ENCODE results near the gene VPS8. TPM values are rescaled to one million over a fixed set of nuclear protein-coding genes. Genes with fewer than 3 reads are reported as not detected.

Gene VPS8
- total and polyA plus RNA-seq, 4 donors: 4.2 to 34.9 (median 22.9) TPM

DNA sequence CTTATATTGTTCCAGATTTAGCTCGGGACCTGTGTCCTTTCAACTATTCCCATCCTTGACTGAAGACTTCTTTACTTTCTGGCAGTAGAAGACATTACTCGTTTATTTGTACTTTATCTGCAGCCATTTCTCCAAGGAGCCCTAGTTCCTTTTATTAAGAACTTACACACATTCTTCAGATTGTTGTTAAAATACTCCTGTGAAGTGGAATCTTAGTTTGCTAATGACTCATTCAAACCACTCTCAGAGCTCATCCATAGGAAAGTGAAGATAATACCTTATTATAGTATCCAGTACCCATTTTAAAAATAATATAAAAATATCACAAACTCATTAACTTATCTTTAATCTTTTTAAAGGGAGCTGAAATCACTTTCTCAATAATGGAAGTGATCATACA lies 277.4 kb downstream of the VPS8 start:
- H3K9me3 ChIP-seq (ENCODE audit: control insufficient read depth in 4 of 4, low read length in 3 of 4): no peaks in the 10 kb centered on the region
- WGBS: 86% methylated on average over 2 of the region's 2 CpGs
- H3K27ac ChIP-seq (ENCODE audit: low read depth in 1 of 2, low read length in 2 of 2): no peak overlapping the region
- H3K36me3 ChIP-seq (ENCODE audit: control insufficient read depth in 4 of 4, insufficient read depth in 3 of 4, low read depth in 1 of 4, low read length in 3 of 4): no peaks in the 10 kb centered on the region
- no peaks in the 10 kb centered on the region for H3K27me3 ChIP-seq (ENCODE audit: control insufficient read depth in 4 of 4, insufficient read depth in 4 of 4, low read length in 3 of 4)
- no peak overlapping the region for H3K9ac ChIP-seq (ENCODE audit: low read depth in 1 of 2, low read length in 2 of 2)
- DNase-seq (ENCODE audit: low spot score): no peak
- H3K4me3 ChIP-seq (ENCODE audit: low read depth in 1 of 3, low read length in 3 of 3): no peak overlapping the region
- H3K4me1 ChIP-seq (ENCODE audit: control insufficient read depth in 4 of 4, insufficient read depth in 4 of 4, low read length in 3 of 4): no peaks in the 10 kb centered on the region
- no peak for TF ChIP-seq TAF1 (conservative IDR thresholded peaks at IDR 0.05)

DNA sequence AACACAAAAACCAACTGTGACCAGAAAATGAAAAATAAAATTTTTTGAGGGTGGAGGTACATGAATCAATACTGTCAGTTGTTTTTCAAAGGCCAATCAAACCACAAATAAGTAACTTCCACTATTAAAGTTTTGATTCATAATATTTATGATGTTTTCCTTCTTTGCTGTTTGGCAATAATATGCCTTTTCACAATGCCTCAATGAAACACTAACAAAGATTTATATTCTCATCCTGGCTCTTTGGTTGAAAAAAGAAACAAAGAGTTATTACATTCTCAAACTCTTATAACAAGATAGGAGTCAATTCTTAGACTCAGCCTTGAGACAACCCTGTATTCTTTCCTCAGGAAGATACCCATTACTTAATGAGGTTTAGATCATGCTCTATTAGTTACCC lies 277.8 kb downstream of the VPS8 start:
- Histone ChIP-seq H3K36me3 (ENCODE audit: control insufficient read depth in 4 of 4, insufficient read depth in 3 of 4, low read depth in 1 of 4, low read length in 3 of 4) (no peaks in the 10 kb centered on the region), H3K4me3 (ENCODE audit: low read depth in 1 of 3, low read length in 3 of 3) (no peak overlapping the region), H3K27me3 (ENCODE audit: control insufficient read depth in 4 of 4, insufficient read depth in 4 of 4, low read length in 3 of 4) (no peaks in the 10 kb centered on the region), H3K9ac (ENCODE audit: low read depth in 1 of 2, low read length in 2 of 2) (no peak overlapping the region), H3K9me3 (ENCODE audit: control insufficient read depth in 4 of 4, low read length in 3 of 4) (no peaks in the 10 kb centered on the region), H3K4me1 (ENCODE audit: control insufficient read depth in 4 of 4, insufficient read depth in 4 of 4, low read length in 3 of 4) (no peaks in the 10 kb centered on the region), H3K27ac (ENCODE audit: low read depth in 1 of 2, low read length in 2 of 2) (no peak overlapping the region)
- DNase-seq (ENCODE audit: low spot score): no peak
- no peak for TF ChIP-seq RXRA (IDR thresholded peaks at IDR 0.05)
- no peak for TF ChIP-seq HNF4A (conservative IDR thresholded peaks at IDR 0.05)
- TF ChIP-seq TAF1 (conservative IDR thresholded peaks at IDR 0.05): no peak

DNA sequence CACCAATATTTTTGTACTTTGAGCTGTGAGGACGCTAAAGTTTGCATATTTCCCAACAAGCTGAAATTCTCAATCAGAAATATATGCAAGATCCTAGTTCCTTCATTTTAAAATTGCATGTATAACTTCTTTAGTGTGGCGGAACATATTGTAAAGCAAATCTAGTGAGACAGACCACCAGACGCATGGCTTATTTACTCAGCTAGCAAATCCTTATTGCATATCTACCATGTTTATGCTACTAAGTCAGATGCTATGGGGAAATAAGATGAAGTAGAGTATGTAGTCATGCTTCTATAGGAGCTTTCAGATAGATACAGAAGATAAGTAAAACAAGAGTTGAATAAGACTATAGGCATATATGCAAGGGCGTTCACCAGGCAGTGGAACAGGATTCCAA lies 278.8 kb downstream of the VPS8 start:
- H3K27me3 ChIP-seq (ENCODE audit: control insufficient read depth in 4 of 4, insufficient read depth in 4 of 4, low read length in 3 of 4): no peaks in the 10 kb centered on the region
- no peak overlapping the region for H3K27ac ChIP-seq (ENCODE audit: low read depth in 1 of 2, low read length in 2 of 2)
- no peak overlapping the region for H3K9ac ChIP-seq (ENCODE audit: low read depth in 1 of 2, low read length in 2 of 2)
- H3K36me3 ChIP-seq (ENCODE audit: control insufficient read depth in 4 of 4, insufficient read depth in 3 of 4, low read depth in 1 of 4, low read length in 3 of 4): no peaks in the 10 kb centered on the region
- H3K9me3 ChIP-seq (ENCODE audit: control insufficient read depth in 4 of 4, low read length in 3 of 4): no peaks in the 10 kb centered on the region
- no peak overlapping the region for H3K4me3 ChIP-seq (ENCODE audit: low read depth in 1 of 3, low read length in 3 of 3)
- WGBS: 84% methylated on average over 4 of the region's 4 CpGs
- no peaks in the 10 kb centered on the region for H3K4me1 ChIP-seq (ENCODE audit: control insufficient read depth in 4 of 4, insufficient read depth in 4 of 4, low read length in 3 of 4)
- DNase-seq (ENCODE audit: low spot score): no peak
- no peak for TF ChIP-seq GABPA (IDR thresholded peaks at IDR 0.05 in 1 of 2, conservative IDR thresholded peaks at IDR 0.05 in 1 of 2)
- TF ChIP-seq, protein P1, sequence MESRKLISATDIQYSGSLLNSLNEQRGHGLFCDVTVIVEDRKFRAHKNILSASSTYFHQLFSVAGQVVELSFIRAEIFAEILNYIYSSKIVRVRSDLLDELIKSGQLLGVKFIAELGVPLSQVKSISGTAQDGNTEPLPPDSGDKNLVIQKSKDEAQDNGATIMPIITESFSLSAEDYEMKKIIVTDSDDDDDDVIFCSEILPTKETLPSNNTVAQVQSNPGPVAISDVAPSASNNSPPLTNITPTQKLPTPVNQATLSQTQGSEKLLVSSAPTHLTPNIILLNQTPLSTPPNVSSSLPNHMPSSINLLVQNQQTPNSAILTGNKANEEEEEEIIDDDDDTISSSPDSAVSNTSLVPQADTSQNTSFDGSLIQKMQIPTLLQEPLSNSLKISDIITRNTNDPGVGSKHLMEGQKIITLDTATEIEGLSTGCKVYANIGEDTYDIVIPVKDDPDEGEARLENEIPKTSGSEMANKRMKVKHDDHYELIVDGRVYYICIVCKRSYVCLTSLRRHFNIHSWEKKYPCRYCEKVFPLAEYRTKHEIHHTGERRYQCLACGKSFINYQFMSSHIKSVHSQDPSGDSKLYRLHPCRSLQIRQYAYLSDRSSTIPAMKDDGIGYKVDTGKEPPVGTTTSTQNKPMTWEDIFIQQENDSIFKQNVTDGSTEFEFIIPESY (IDR thresholded peaks at IDR 0.05): no peak
- no peak for TF ChIP-seq RXRA (IDR thresholded peaks at IDR 0.05)
- no peak for TF ChIP-seq SP1 (IDR thresholded peaks at IDR 0.05)
- TF ChIP-seq, protein P2, sequence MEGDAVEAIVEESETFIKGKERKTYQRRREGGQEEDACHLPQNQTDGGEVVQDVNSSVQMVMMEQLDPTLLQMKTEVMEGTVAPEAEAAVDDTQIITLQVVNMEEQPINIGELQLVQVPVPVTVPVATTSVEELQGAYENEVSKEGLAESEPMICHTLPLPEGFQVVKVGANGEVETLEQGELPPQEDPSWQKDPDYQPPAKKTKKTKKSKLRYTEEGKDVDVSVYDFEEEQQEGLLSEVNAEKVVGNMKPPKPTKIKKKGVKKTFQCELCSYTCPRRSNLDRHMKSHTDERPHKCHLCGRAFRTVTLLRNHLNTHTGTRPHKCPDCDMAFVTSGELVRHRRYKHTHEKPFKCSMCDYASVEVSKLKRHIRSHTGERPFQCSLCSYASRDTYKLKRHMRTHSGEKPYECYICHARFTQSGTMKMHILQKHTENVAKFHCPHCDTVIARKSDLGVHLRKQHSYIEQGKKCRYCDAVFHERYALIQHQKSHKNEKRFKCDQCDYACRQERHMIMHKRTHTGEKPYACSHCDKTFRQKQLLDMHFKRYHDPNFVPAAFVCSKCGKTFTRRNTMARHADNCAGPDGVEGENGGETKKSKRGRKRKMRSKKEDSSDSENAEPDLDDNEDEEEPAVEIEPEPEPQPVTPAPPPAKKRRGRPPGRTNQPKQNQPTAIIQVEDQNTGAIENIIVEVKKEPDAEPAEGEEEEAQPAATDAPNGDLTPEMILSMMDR (IDR thresholded peaks at IDR 0.05; ENCODE audit: low read depth, low read length, missing input control): no peak
- TF ChIP-seq NR2F2 (IDR thresholded peaks at IDR 0.05): no peak
- no peak for TF ChIP-seq RAD21 (IDR thresholded peaks at IDR 0.05)
- no peak for TF ChIP-seq FOXA1 (IDR thresholded peaks at IDR 0.05)

DNA sequence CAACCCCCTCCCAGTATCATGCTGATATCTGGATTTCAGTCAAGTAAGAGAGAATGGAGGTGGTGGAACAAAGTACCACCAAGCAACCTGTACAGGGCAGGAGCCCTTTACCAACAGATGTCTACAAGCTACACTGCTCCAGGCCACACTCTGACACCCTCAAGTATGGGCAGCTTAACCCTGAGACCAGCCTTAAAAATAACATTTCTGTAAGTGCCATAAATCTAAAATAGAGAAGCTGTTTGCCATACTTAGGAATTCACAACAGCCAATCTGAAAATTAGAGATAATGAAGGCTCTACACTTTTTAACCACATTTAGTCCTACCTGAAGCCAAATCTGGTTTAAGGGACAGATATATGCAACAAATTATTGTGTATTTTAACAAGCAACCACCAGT lies 281.1 kb downstream of the VPS8 start:
- H3K4me3 ChIP-seq (ENCODE audit: low read depth in 1 of 3, low read length in 3 of 3): no peak overlapping the region
- no peaks in the 10 kb centered on the region for H3K4me1 ChIP-seq (ENCODE audit: control insufficient read depth in 4 of 4, insufficient read depth in 4 of 4, low read length in 3 of 4)
- no peaks in the 10 kb centered on the region for H3K27me3 ChIP-seq (ENCODE audit: control insufficient read depth in 4 of 4, insufficient read depth in 4 of 4, low read length in 3 of 4)
- H3K27ac ChIP-seq (ENCODE audit: low read depth in 1 of 2, low read length in 2 of 2): no peak overlapping the region
- DNase-seq (ENCODE audit: low spot score): no peak
- H3K9me3 ChIP-seq (ENCODE audit: control insufficient read depth in 4 of 4, low read length in 3 of 4): no peaks in the 10 kb centered on the region
- no peaks in the 10 kb centered on the region for H3K36me3 ChIP-seq (ENCODE audit: control insufficient read depth in 4 of 4, insufficient read depth in 3 of 4, low read depth in 1 of 4, low read length in 3 of 4)
- no peak overlapping the region for H3K9ac ChIP-seq (ENCODE audit: low read depth in 1 of 2, low read length in 2 of 2)
- TF ChIP-seq GABPA (IDR thresholded peaks at IDR 0.05 in 1 of 2, conservative IDR thresholded peaks at IDR 0.05 in 1 of 2) (no peak), FOXA1 (IDR thresholded peaks at IDR 0.05) (no peak), HNF4A (conservative IDR thresholded peaks at IDR 0.05) (no peak), HNF4G (IDR thresholded peaks at IDR 0.05) (no peak), TAF1 (conservative IDR thresholded peaks at IDR 0.05) (no peak), YY1 (IDR thresholded peaks at IDR 0.05) (no peak), RAD21 (IDR thresholded peaks at IDR 0.05) (no peak), JUND (IDR thresholded peaks at IDR 0.05) (no peak)
- TF ChIP-seq, protein P3, sequence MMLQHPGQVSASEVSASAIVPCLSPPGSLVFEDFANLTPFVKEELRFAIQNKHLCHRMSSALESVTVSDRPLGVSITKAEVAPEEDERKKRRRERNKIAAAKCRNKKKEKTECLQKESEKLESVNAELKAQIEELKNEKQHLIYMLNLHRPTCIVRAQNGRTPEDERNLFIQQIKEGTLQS (IDR thresholded peaks at IDR 0.05): no peak
- TF ChIP-seq, protein P4, sequence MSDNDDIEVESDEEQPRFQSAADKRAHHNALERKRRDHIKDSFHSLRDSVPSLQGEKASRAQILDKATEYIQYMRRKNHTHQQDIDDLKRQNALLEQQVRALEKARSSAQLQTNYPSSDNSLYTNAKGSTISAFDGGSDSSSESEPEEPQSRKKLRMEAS (IDR thresholded peaks at IDR 0.05): no peak
- TF ChIP-seq, protein P2 (IDR thresholded peaks at IDR 0.05; ENCODE audit: low read depth, low read length, missing input control): no peak
- TF ChIP-seq, protein P1 (IDR thresholded peaks at IDR 0.05): no peak

All from liver (tissue), 9 donors.